GM18526 (cell line): Measurements from ENCODE around the gene PEX7.

Experiments
- POLR2A ChIP-seq: IDR thresholded peaks from 3 replicates; pipeline ENCODE4 v1.6.1; 2011; ENCODE audit not compliant: insufficient read length; ENCODE audit errors: extremely low read depth

The PEX7 gene

DNA sequence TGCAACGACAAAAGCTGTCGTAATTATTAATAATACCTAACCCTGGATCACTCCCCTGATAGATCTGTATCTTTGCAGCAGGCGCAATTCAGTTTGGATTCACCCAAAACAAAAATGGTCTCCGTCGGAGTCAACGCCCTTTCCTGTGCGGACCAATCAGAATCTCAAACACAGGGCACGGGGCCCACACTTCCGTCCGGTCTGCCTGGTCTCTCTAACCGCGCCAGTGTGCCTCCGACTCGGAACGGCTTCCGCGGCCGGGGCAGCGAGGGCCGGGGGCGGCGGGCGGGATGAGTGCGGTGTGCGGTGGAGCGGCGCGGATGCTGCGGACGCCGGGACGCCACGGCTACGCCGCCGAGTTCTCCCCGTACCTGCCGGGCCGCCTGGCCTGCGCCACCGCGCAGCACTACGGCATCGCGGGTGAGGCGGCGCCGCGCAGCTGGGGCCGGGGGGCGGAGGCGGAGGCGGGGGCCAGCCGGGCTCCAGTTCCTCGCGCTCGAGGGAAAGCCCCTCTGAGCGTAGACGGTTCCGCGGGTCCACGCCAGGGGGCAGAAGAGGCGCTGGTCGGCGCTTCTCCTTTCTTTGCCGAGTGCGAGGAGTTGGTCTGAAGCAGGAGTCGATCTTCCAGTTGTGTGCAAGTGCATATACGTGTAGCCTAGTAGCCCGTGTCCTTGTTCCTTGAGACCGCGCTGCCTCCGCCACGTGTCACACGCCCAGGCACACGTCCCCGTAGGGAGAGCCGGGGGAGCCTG, at the start of gene PEX7:
Gene PEX7 (plus strand): TSS at position 217 of the 752 bp plus-strand sequence. CDS start 74 bp downstream, at position 291.
- TF ChIP-seq POLR2A, result no peak

GRCh38 chr6:136772685-136773472, 49.5 kb upstream of the PEX7 start:
- no peak for TF ChIP-seq POLR2A

- no peak for TF ChIP-seq POLR2A
Observed at GRCh38 chr6:136773473-136773796, 49.0 kb upstream of the PEX7 start.

GRCh38 chr6:136774228-136775041, 48.0 kb upstream of the PEX7 start:
- TF ChIP-seq POLR2A, result no peak

DNA sequence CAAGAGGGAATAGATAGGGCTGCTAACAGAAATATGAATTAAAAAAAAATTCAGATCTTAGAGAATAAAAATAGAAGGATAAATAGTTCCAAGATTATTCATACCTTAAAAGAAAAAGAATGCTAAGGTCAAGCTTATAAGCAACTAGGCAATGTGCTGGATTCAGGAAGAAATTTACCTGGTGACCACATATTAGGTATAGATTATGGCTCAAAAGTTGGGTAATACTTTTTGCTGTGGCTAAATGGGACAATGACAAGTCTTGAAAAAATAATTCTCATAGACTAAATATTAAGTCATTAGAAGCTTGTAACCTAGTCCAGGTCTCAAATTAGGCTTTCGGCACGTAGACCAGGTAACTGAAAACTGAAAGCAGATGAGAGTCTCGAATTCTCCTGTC, 47.3 kb upstream of the PEX7 start:
- TF ChIP-seq POLR2A, result no peak

DNA sequence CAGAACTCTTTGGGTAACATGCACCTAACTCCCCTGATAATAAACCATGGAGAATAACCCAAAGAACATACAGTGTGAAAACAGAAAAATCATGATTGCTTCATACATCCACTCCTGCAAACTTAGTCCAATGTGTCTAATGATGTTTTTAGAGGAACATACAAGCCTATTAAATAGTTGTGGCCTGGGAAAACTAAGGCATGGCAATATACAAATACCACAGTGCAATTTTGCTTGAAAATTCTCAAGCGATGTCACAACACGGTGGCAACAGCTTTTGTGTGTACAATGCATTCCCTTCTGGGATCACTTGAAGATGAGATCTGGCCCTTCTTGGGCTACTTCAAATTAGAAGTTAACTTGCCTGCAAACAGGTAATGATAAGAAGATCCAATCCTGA, 46.8 kb upstream of the PEX7 start:
- no peak for TF ChIP-seq POLR2A

- TF ChIP-seq POLR2A, result no peak
Observed at GRCh38 chr6:136777651-136778050, 44.7 kb upstream of the PEX7 start.

DNA sequence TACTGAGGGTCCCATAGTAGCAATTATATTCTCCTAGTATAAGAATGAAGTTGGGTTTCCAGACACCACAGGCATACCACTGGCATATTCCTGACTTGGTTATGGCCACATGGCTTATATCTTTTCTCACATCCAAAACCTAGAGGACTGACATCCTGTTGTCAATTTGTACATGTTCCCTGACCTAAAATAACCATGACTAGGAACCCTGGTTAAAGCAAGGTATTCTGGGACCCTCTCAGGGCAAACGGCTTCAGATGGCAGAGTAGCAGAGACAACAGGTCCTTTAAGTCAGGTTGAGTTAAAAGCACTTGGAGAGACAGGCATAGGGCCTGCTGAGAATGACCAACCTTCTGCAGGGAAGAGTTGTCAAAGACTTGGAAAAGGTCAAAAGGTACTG, 42.7 kb upstream of the PEX7 start:
- no peak for TF ChIP-seq POLR2A

- no peak for TF ChIP-seq POLR2A
Observed at GRCh38 chr6:136780972-136781371, 41.4 kb upstream of the PEX7 start.

DNA sequence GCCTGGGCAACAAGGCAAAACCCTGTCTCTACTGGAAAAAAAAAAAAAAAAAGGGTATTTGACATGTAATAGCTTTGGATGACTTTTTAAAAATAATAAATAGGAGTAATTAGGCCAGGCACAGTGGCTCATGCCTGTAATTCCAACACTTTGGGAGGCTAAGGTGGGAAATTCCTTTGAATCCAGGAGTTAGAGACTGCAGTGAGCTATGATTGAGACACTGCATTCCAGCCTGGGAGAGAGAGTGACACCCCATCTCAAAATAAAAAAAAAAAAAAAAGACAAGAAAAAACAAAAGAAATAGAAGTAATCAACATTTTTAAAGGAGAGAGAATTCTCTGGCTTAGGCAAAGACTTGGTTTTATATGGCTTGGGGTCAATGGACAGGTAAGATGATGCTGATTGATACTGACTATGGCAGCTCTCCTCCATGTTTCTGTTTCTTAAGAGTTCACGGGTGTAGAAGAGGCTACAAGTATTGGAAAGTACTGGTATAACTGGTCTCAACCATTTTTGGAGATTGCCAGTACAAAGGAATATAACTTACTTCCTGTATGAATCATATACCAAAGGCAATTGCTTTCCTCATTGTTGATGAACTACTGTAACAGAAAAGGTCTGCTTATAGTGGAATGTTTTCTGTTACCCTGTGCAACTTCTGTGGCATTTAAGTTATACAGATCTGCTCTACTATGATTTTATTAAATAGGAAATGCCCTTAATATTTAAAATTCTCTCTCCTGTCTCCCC, 40.2 kb upstream of the PEX7 start:
- no peak for TF ChIP-seq POLR2A

GRCh38 chr6:136783021-136783420, 39.4 kb upstream of the PEX7 start:
- no peak for TF ChIP-seq POLR2A

- peak; percentile 36 for TF ChIP-seq POLR2A
Observed at GRCh38 chr6:136783495-136784270, 38.7 kb upstream of the PEX7 start.

- TF ChIP-seq POLR2A, result no peak
Observed at GRCh38 chr6:136784271-136784664, 38.1 kb upstream of the PEX7 start.
